Left kidney (tissue), 8 donors: Measurements from ENCODE around the gene STRAP. TPM values are rescaled to one million over a fixed set of nuclear protein-coding genes. Genes with fewer than 3 reads are reported as not detected.

Experiments
- DNase-seq: peaks from one replicate; pipeline ENCODE4 v3.0.0-alpha.2; 2013
- long read RNA-seq, 8 donors: transcript quantifications; one replicate each; lab custom pipeline, GENCODE V29; 2026
- polyA plus RNA-seq: library from polyadenylated mRNA; unstranded; fragments of 120-200 nt; gene quantifications from one replicate; pipeline ENCODE4 v1.2.1, GENCODE V29; 2013; ENCODE audit not compliant: insufficient read length

The STRAP gene, protein sequence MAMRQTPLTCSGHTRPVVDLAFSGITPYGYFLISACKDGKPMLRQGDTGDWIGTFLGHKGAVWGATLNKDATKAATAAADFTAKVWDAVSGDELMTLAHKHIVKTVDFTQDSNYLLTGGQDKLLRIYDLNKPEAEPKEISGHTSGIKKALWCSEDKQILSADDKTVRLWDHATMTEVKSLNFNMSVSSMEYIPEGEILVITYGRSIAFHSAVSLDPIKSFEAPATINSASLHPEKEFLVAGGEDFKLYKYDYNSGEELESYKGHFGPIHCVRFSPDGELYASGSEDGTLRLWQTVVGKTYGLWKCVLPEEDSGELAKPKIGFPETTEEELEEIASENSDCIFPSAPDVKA
- polyA plus RNA-seq = 189 TPM
- long read RNA-seq, donor 1, transcript STRAP-202 (10 exons, 1,866 nt) = major isoform, 78 of 116 reads
- long read RNA-seq, donor 1, partial matches to known transcripts = 35 of 116 reads
- long read RNA-seq, donor 1, other reads (novel, unspliced or antisense) = 0 of 116 reads
- long read RNA-seq, donor 2, transcript STRAP-202 (10 exons, 1,866 nt) = major isoform, 52 of 60 reads
- long read RNA-seq, donor 2, partial matches to known transcripts = 5 of 60 reads
- long read RNA-seq, donor 2, other reads (novel, unspliced or antisense) = 0 of 60 reads
- long read RNA-seq, donor 3, transcript STRAP-202 (10 exons, 1,866 nt) = major isoform, 38 of 60 reads
- long read RNA-seq, donor 3, partial matches to known transcripts = 20 of 60 reads
- long read RNA-seq, donor 3, other reads (novel, unspliced or antisense) = 0 of 60 reads
- long read RNA-seq, donor 4, partial matches to known transcripts = 0 of 2 reads
- long read RNA-seq, donor 4, other reads (novel, unspliced or antisense) = 0 of 2 reads
- long read RNA-seq, donor 5, transcript STRAP-202 (10 exons, 1,866 nt) = major isoform, 99 of 142 reads
- long read RNA-seq, donor 5, partial matches to known transcripts = 32 of 142 reads
- long read RNA-seq, donor 5, other reads (novel, unspliced or antisense) = 6 of 142 reads
- long read RNA-seq, donor 6, transcript STRAP-202 (10 exons, 1,866 nt) = major isoform, 49 of 90 reads
- long read RNA-seq, donor 6, partial matches to known transcripts = 40 of 90 reads
- long read RNA-seq, donor 6, other reads (novel, unspliced or antisense) = 0 of 90 reads
- long read RNA-seq, donor 7, transcript STRAP-202 (10 exons, 1,866 nt) = major isoform, 73 of 94 reads
- long read RNA-seq, donor 7, partial matches to known transcripts = 17 of 94 reads
- long read RNA-seq, donor 7, other reads (novel, unspliced or antisense) = 0 of 94 reads
- long read RNA-seq, donor 8, transcript STRAP-202 (10 exons, 1,866 nt) = major isoform, 21 of 33 reads
- long read RNA-seq, donor 8, partial matches to known transcripts = 11 of 33 reads
- long read RNA-seq, donor 8, other reads (novel, unspliced or antisense) = 0 of 33 reads

DNA sequence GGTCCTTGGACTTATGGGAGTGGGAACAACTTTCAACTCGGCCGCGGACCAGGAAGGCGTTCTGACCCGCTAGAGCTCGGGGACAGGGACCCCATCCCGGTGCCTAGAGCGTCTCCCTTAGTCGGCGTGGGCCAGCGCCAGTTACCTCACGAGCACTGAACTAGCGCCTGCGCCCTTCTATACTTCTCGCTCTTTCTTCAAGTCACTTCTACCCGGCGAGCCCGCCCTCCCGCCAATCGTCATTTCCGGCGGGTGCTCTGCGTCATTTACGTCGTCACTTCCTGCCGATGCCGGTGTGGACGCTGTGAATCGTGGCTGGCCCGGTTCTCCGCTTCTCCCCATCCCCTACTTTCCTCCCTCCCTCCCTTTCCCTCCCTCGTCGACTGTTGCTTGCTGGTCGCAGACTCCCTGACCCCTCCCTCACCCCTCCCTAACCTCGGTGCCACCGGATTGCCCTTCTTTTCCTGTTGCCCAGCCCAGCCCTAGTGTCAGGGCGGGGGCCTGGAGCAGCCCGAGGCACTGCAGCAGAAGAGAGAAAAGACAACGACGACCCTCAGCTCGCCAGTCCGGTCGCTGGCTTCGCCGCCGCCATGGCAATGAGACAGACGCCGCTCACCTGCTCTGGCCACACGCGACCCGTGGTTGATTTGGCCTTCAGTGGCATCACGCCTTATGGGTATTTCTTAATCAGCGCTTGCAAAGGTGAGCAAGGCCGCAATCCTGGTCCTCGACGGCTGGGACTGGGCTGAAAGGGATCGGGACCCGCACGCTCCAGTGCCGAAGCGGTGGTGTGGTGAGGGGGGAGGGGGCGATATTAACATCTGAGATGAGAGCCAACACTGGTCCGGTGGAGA lies at the start of gene STRAP:
Gene STRAP, plus strand, starts transcription at position 270 of the 854 bp plus-strand sequence. Its CDS starts 321 bp downstream, at position 591.
- peak; percentile 97 for DNase-seq

DNA sequence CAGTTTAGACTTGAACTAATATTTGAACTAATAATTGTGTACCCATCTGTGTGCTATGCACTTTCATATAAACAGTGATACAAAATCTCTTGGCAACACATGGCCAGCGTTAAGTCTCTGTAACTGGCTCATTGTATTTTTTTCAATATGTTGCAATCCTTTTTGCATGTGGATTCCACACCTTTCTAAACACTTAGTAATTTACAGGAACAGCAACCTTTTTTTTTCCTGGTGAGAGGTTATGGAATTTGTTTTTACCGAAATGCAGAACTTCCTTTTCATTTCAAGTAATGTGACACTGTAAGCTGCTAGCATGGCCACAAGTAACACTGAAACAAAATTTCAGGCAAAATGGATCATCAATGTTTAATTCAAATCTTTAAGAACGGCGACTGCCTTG lies 47.6 kb upstream of the STRAP start:
- no peak for DNase-seq

DNA sequence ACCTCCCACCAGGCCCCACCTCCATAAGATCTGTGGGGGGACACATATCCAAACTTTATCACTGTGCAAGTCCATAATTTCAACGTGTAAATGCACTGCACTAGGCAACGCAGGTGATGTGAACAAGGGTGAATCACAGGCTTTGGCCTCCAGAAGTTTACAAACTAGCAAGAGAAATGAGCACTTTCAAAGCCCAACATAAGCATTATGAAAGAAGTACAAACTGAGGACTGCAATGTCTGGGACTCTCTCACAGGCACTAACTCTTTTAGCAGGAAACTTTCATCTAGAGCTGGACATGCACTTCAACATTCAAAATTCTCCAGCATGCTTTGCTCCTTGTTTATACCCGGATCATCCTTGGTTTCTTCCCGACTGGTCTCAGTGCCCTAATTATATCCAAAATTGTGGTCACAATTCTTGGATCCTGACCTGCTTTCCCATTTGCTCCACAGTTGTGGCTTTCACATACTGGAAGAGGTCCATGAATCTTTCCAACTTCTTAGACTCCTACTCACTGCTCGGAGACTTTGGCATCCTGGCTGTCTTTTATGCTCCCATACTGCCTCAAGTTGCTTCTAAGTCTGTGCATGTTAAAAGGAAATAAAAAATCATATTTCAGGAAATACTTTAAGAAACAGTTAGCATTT lies 44.9 kb upstream of the STRAP start:
- no peak for DNase-seq

DNA sequence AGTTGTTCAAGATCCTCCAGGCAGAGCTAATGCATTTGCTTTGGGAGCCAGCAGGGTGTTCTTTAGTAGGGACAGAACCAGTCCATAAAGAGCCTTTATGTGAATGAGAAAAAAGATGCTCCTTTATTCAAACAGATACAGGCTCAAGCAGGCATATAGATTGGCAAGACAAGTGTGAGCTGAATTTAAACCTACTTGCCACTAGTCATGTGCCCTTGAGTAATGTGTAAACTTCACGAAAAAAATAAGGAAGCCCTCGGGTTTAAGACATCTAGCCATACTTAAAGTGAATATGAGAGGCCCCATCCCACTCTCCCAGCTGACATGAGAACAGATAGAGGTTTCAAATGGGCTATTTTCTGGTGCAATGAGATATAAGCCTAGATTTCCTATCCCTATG lies 43.1 kb upstream of the STRAP start:
- no peak for DNase-seq

DNA sequence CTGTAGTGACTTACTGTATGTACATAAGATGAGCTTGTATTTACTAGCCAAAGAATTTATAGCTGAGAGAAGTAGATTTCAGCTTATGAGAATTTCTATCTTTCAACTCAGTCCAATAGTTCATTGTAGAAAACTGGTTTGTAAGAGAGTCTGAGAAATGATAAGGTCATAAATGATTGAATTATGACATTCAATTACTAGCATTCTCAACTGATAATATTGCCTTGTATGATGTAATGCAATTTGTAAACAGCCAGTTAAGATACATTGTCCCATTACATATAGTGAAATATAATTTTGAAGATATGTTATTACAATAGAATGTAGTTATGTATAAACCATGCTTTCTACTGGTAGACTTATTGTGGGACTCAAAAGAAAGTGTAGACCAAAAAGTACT lies 42.5 kb upstream of the STRAP start:
- DNase-seq = no peak

DNA sequence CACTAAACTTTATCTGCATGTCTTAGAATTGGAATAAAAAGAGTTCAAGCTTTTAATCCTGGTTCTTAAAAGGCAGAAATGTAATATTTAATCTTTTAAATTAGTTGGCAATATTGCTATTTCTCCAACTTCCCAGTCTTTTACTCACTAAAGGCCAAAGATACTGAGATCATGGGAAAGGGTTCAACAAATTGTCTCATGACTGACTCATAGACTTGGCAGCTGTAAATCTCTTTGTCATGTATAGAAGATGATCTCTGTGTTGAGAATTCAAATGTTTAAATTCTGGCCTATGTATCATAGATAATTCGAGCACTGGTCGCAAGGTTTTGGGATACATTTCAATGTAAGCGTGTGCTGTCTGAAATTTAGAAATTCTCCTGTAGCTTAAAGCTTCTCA lies 40.1 kb upstream of the STRAP start:
- DNase-seq = no peak

DNA sequence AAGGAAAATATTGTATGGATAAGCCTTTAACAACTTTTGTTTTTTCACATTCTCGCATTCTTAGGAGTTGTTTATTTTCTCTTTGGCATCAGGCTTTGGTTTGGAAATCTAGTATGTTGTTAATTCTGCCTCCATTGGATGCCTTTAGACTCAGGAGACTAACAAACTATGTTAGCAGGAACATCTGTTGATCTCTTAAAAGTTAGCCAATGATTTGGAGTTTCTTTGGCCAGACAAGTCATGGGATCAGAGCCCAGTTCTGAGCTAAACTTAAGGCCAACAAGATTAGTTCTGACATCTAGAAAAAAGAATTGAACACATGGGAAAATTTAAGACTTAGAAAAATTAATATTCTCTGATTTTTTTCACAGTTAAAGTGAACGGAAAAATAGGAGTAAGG lies 35.3 kb upstream of the STRAP start:
- DNase-seq = no peak

DNA sequence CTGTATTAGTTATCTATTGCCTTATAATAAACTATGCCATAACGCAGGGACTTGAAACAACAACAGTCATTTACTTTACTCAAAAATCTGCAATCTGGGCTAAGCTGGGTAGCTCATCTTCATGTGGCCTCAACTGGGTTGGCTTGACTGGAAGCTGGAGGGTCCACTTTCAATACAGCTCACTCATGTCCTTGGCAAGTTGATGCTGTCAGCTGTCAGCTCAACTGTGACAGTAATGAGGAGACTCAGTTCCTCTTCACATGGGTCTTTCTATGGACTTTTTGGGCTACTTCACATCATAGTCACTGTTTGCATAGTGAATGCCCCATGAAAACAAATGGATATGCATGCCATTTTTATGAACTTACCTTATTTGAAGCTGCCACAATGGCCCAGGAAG lies 33.6 kb upstream of the STRAP start:
- no peak for DNase-seq

DNA sequence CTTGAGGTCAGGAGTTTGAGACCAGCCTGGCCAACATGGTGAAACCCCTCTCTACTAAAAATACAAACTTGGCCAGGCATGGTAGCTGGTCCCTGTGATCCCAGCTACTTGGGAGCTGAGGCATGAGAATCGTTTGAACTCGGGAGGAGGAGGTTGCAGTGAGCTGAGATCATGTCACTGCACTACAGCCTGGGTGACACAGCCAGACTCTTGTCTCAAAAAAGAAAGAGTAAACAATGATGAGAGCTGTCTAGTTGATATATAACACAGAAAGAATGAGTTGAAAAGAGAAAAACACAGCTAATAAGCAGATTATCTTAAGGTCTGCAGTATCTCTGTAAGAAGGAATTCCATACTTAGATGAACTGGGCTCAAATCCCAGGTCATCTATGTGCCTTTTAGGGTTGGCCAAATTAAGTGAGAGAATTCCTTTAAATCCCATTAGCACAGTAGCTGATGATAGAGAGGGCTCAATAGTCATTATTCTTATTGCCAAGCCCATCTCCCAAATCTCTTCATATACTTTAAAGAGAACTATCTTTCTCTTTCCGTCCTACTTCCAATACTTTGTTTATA lies 31.1 kb upstream of the STRAP start:
- DNase-seq = no peak

DNA sequence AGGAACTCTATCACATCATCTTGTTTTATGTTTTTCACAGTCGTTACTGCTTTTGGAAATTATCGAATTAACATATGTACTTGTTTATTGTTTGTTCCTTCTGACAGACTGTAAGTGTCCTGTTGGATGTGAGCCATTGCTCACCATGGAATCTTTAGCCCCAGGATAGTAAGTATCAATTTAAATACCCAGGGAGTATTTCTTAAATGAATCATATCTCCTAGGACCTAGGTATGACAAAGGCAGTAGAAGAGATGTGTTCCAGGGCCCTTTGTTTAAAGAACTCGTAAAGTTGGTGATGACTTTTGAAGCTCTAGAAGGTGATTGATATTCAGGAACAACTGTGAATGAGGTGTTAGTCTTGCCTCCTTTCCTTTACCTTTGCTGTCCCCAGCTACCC lies 30.3 kb upstream of the STRAP start:
- no peak for DNase-seq

DNA sequence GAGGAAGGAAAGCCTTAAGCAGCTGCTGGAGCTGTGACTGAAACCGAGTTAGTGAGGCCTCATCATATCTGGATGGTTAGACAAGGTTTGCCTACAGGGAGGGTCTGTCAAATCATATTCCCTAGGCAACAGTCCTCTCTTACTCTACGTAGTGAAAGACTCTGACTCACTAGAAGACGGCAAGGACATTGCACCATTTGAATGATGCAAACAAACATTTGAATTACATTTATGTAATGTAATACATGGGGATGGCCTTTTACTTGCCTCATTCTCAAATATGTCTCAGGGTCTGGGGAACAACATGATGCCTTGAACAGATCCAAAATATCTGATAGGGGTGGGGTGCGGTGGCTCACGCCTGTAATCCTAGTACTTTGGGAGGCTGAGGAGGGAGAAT lies 29.8 kb upstream of the STRAP start:
- no peak for DNase-seq

DNA sequence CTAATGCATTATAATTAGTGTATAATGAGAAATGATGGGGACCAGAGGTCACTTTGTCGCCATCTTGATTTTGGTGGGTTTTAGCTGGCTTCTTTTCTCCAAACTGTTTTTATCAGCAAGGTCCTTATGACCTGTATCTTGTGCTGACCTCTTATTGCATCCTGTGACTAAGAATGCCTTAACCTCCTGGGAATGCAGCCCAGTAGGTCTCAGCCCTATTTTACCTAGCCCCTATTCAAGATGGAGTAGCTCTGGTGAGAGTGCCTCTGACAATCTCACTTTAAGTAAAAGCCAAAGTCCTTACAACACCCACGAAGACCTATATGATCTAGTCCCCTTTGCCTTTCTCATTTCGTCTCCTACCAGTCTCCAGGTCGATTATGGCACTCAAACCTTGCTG lies 28.3 kb upstream of the STRAP start:
- no peak for DNase-seq

DNA sequence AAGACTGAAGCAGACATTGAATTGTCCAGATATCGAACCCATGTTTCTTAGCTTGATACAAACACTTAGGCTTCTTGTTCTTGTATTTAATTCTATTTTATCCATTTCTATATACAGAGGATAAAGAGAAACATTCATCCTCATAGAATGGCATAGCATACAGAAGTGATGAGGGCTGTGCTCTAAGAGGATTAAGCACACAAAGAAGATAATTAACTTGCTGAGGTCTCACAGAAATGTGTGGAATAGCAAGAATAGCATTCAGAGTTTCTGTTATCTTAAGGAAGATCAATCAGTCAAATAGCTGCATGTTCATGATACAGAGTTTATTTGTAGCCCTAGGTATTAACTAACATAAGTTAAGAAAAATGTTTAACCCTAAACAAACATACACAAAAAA lies 27.3 kb upstream of the STRAP start:
- no peak for DNase-seq

DNA sequence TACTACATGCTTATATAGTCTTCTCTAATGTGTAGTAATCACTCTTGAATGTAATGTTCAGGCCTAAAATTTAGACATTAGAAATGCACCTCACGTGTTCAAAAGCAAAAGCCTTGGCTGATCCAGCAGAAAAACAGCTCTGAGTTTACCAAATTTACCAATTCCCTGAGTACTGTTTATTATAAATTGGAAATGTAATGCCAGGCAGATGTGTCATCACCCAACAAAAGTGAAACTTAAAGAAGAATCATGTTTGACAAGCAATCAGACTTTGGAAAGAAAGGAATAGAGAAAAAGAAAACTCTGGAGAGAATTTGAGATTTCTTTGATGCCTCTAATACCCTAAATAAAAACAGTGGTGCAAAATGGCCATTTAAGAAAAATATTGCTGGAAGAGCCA lies 26.5 kb upstream of the STRAP start:
- DNase-seq = no peak

DNA sequence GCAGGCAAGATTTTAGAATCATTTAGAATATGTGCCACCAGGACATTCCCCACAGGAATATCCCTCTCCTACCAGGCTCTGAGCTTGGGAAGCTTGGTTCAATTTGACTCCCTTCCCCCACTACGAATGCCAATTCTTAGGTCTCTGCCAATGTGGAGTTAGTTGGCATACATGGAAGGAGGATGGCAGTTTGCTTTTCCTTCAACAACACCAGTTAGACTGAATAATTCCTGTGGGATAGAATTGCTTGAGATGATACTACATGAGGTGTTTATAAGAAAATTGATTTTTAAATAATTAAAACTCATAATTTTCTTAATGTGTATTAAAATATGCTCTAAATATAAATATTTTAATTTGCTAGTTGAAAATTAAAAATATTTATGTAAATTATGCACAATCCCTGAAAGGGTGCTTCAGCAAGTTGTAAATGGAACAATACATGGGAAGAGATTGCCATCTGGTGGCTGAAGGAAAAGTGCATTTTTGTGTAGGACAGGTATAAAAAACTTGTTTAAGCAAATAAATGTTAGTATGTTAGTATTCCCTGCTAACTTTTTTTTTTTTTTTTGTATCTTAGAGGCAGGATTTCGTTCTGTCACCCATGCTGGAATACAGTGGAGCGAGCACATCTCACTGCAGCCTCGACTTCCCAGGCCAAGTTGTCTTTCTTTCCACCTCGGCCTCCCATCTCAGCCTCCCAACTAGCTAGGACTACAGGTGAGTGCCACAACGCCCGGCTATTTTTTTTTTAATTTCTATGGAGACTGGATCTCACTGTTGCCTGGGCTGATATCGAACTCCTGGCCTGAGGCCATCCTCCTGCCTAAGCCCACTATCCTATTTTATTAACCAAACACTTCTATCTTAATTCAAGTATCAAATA lies 25.8 kb upstream of the STRAP start:
- DNase-seq = peak; percentile 62

DNA sequence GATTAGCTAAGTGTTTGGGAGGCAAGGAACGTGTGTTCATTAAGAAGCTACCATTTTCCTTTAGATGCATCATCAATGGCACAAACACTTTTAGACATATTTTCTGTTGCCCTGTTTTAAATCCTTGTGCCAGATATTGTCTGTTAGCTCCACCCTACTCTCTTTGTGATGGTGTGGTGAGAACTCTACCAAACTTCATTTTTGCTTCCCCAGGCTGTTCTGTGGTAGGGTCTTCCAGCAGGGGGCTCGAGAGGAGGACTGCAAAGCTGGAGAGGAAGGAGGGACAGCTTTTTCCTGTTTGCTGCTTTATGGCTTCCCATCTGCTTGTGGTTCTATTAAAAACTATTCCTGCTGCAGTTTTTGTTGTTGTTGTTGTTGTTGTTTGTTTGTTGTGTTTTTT lies 23.8 kb upstream of the STRAP start:
- DNase-seq = no peak

DNA sequence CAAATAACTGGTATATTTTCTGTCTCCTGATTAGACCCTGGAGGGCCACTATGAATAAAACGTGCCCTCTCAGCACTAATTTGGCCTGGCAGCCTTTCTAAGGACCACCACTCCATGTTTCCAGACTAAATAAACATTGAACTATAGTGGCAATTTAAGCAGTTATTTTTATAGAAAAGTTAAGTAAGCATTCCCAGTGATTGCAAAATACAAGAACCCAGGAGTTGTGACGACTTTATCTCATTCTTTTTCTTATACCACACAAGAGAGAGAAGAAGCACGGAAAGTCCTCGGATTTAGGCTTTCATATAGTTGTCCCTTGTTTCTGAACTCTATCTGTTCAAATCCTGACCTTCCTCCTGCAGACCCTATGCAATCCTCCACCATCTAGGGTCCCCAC lies 23.1 kb upstream of the STRAP start:
- DNase-seq = no peak

DNA sequence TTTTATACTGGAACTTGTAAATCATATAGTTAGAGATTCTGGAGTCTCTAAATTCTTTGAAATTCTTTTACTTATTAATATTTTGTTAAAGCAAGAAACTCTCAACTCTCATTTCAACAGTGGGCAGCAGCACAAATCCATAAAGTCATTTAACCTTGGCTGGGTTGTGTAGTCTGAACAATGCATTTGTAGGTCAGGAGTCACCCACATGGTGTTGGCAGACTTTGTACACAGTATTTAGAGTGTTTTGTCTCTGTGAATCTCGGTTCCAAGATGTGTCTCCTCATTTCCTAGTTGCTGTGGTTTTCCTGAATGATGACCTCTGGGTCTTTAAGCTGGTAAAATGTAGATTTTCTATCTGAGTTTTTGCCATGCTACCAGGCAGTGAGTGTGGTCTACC lies 20.8 kb upstream of the STRAP start:
- DNase-seq = no peak

DNA sequence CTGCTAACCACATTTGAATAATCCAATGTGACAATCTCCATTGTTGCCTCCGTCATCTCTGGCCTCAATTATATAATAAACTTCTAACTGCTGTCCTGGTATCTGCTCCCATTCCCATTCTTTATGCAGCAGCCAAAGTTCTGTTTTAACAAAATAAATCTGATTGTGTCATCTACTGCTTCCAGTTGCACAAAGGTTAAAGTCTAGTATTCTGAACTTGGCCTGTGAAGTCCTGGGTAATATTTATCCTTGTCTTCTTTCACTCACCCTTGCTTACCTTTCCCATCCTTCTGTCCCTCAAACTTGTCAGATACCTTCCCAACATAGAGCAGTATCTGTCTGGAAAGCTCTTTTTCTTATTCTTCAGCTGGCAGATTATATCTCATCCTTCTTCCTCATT lies 19.3 kb upstream of the STRAP start:
- no peak for DNase-seq
